Fibroblast of mammary gland (primary cell): Measurements from ENCODE around the gene QRSL1.
A peak's percentile ranks its signal among the peaks of the same experiment; 100 is the strongest.

Source experiments
- DNase-seq: peaks from one replicate; pipeline ENCODE4 v3.0.0-alpha.2; 2010; ENCODE audit warnings: low read depth
- H3K4me3 ChIP-seq: 2 replicates; pipeline ENCODE4 v1.5.1; 2011; ENCODE audit warnings: low read depth, mild to moderate bottlenecking, low read length, moderate library complexity; ENCODE audit not compliant: control insufficient read depth
- TF ChIP-seq, protein P1 (sequence below): conservative IDR thresholded peaks from 2 replicates; pipeline ENCODE4 v1.5.1; 2011; ENCODE audit warnings: low read depth, low read length, inconsistent platforms; ENCODE audit not compliant: control insufficient read depth, insufficient read depth

The QRSL1 gene

DNA sequence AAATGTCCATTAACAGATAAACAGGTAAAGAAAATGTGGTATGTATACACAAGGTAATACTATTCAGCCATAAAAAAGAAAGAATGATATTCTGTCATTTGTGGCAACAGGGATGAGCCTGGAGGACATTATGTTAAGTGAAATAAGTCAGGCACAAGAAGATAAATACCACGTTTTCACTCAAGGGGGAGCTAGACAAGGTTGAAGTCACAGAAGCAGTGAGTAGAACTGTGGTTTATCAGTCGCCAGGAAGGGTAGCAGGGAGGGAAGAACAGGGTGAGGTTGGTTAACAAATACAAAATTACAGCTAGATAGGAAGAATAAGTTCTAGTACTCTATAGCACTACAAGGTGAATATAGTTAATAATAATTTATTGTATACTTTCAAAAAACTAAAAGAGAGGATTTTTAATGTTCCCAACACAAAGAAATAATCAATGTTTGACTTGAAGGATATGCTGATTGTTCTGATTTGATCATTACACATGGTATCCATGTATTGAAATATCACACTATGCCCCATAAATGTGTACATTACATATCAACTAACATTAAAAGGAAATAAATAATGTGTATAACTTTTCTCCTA is 21.2 kb upstream of the QRSL1 start:
- H3K4me3 ChIP-seq = no peak overlapping the region
- TF ChIP-seq, protein P1, sequence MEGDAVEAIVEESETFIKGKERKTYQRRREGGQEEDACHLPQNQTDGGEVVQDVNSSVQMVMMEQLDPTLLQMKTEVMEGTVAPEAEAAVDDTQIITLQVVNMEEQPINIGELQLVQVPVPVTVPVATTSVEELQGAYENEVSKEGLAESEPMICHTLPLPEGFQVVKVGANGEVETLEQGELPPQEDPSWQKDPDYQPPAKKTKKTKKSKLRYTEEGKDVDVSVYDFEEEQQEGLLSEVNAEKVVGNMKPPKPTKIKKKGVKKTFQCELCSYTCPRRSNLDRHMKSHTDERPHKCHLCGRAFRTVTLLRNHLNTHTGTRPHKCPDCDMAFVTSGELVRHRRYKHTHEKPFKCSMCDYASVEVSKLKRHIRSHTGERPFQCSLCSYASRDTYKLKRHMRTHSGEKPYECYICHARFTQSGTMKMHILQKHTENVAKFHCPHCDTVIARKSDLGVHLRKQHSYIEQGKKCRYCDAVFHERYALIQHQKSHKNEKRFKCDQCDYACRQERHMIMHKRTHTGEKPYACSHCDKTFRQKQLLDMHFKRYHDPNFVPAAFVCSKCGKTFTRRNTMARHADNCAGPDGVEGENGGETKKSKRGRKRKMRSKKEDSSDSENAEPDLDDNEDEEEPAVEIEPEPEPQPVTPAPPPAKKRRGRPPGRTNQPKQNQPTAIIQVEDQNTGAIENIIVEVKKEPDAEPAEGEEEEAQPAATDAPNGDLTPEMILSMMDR = peak; percentile 71
- peak; percentile 74 for DNase-seq

DNA sequence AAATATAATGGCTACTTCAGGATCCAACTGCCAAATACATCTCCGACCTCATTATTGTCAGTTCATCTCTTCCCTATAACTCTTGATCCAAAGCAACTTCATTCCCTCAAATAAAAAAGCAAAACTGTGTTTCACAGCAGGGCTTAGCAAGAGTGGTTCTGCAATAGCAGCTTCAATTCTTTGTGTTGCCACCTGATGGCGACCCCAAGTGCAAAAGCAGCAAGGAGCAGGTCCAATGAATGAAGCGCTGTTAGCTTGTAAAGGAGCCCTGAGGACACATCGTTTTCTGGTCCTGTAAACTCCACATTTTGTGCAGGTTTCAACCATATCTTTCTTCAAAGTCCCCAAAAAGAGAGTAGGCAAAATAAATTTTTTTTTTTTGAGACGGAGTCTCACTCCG is 19.7 kb upstream of the QRSL1 start:
- TF ChIP-seq, protein P1 = peak; percentile 19
- no peak overlapping the region for H3K4me3 ChIP-seq
- DNase-seq = no peak

DNA sequence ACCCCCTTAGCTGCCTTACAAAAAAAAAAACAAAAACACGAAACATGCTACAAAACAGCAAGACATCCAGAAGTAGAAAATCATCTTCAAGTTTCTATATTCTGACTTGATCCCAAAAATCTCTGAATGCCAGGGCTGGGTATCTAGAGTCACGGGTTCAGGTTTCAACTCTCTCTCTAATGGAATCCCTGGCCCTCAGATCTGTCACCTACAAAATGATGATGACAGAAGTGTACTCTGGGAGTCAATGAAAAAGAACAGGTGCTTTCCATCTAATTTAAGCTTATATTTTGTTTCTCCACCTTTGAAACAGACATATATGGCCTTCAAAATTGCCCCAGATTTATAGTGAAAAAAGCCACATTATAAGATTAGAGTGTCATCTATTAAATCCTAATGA is 18.3 kb upstream of the QRSL1 start:
- TF ChIP-seq, protein P1 = no peak
- no peak overlapping the region for H3K4me3 ChIP-seq
- DNase-seq = no peak

DNA sequence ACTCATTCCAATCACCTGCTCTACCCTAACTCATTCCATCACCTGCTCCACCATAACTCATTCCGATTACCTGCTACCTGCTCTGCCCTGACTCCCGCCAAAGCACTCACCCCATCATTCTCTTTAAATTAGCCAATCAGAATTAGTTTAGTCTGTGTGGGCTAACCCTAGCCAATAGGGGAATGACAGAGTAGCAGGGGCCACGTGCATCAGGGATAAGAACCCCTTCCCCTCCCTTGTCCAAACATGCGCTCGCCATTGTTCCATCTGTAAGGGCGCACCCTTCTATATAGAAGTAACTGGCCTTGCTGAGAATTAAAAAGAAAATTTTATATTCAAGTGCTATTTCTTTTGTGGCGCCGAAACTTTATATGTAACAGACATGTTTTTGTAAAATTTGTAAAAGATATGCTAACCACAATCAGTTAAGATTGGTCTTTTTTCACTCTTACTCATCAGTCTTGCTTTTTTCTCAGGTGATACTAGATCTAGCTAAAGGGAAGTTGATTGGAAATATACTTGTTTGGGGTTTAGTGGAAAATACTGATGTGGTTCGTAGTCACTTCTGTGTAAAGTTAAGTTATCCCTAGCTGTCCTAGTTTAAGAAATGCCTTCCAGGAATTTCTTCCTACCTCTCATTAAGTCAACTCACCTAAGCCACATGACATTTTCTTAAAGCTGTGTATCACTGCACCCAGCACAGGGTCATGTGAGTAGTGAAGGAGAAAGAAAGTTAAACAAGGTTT is 16.5 kb upstream of the QRSL1 start:
- H3K4me3 ChIP-seq = no peak overlapping the region
- DNase-seq = no peak
- TF ChIP-seq, protein P1 = no peak

DNA sequence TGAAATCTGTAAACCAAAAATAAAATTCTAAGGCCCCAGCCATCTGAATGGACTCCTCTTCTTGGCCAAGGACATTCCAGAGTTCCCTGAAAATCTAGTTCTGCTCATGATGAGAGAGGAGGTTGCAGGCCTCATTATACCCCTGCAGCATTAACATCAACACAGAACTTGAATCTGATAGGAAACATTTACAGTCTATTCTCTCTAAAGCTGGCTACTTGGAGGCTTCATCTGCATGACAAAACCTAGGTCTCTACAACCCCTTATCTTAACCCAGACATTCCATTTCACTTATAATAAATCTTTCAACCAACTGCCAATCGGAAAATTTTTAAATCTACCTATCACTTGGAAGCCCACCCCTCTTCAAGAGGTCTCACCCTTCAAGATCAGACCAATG is 15.8 kb upstream of the QRSL1 start:
- no peak for DNase-seq
- TF ChIP-seq, protein P1 = no peak
- H3K4me3 ChIP-seq = no peak overlapping the region

DNA sequence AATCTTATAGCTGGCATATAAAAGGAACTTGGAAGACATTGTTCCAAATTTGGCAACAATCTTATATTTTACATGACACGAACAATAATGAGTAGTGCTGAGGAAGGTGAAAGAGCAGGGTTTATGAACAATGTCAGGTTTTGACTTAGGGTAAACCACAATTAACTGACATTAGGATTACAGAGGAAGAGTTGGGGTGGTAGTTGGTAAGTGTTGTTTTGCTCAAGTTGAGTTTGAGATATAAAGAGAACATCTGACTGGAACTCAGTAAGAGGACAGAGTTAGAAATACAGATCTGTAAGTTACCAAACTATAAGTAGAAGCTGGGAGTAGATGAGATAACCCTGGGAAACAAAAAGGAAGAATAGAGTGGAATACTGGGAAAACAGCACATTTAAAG is 15.2 kb upstream of the QRSL1 start:
- TF ChIP-seq, protein P1 = no peak
- no peak overlapping the region for H3K4me3 ChIP-seq
- DNase-seq = no peak
